BLaER1 (cell line): ENCODE results near the gene OR51E1.

Source experiments
- H3K27ac ChIP-seq: shearing (Covaris generic); formaldehyde crosslinking; 2 replicates; pipeline ENCODE4 v1.8.1; 2022
- H3K27me3 ChIP-seq: shearing (Covaris generic); formaldehyde crosslinking; 2 replicates; pipeline ENCODE4 v1.8.1; 2022
- H3K36me3 ChIP-seq: shearing (Covaris generic); formaldehyde crosslinking; 2 replicates; pipeline ENCODE4 v1.8.1; 2022
- H3K4me1 ChIP-seq: shearing (Covaris generic); formaldehyde crosslinking; 2 replicates; pipeline ENCODE4 v1.8.1; 2022
- H3K4me2 ChIP-seq: shearing (Covaris generic); formaldehyde crosslinking; 2 replicates; pipeline ENCODE4 v1.8.1; 2022
- H3K4me3 ChIP-seq: shearing (Covaris generic); formaldehyde crosslinking; 2 replicates; pipeline ENCODE4 v1.8.1; 2022
- H3K9ac ChIP-seq: shearing (Covaris generic); formaldehyde crosslinking; 2 replicates; pipeline ENCODE4 v1.8.1; 2022
- H3K9me3 ChIP-seq: shearing (Covaris generic); formaldehyde crosslinking; 2 replicates; pipeline ENCODE4 v1.8.1; 2022
- H4K20me1 ChIP-seq: shearing (Covaris generic); formaldehyde crosslinking; 2 replicates; pipeline ENCODE4 v1.8.1; 2022
- Cebpa-rat ChIP-seq: shearing (Covaris generic); IDR thresholded peaks from 2 replicates; pipeline ENCODE4 v1.8.1; 2022

The OR51E1 gene, protein sequence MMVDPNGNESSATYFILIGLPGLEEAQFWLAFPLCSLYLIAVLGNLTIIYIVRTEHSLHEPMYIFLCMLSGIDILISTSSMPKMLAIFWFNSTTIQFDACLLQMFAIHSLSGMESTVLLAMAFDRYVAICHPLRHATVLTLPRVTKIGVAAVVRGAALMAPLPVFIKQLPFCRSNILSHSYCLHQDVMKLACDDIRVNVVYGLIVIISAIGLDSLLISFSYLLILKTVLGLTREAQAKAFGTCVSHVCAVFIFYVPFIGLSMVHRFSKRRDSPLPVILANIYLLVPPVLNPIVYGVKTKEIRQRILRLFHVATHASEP

GRCh38 chr11:4643682-4644081 is at the start of gene OR51E1:
TSS of gene OR51E1 (plus strand) at chr11:4643982. CDS start at chr11:4652527, 8,545 bp downstream.
- Histone ChIP-seq H3K27me3 (no peaks in the 10 kb centered on the region), H3K4me1 (peaks cover 9% of the 10 kb centered on the region; the same call in 1 of the 2 replicates), H3K36me3 (no peaks in the 10 kb centered on the region), H3K27ac (no peak within 1 kb of the TSS), H3K9ac (no peak within 1 kb of the TSS), H3K9me3 (no peaks in the 10 kb centered on the region), H3K4me2 (peak within 1 kb of the TSS; percentile 13; the same call in 1 of the 2 replicates), H3K4me3 (no peak within 1 kb of the TSS), H4K20me1 (no peaks in the 10 kb centered on the region)
- TF ChIP-seq Cebpa-rat: no peak

DNA sequence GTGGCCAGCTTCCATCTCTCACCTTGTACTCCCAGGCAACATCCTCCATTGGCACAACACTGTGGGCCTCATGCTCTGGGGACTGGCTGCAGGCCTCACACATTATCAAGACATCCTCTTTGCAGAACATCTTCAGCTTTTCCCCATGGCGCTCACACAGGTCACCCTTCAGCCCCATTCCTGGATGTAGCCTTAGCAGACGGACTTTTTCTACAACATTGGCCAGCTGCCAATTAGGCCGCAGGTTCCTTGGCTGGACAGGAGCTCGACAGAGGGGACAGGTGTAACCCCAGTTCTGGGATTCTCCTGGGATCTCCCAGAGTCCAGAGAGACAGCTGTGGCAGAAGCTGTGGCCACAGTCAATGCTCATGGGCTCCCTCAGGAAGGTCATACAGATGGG is 38.7 kb upstream of the OR51E1 start:
- no peaks in the 10 kb centered on the region for H3K27me3 ChIP-seq
- H3K36me3 ChIP-seq: peaks cover 53% of the 10 kb centered on the region
- H3K4me3 ChIP-seq: no peak overlapping the region
- H3K4me2 ChIP-seq: no peak overlapping the region
- TF ChIP-seq Cebpa-rat: no peak
- H3K27ac ChIP-seq: no peak overlapping the region
- H4K20me1 ChIP-seq: no peaks in the 10 kb centered on the region
- peaks cover 12% of the 10 kb centered on the region for H3K4me1 ChIP-seq
- H3K9me3 ChIP-seq: no peaks in the 10 kb centered on the region
- no peak overlapping the region for H3K9ac ChIP-seq

GRCh38 chr11:4606231-4607015 is 37.4 kb upstream of the OR51E1 start:
- H3K9me3 ChIP-seq: no peaks in the 10 kb centered on the region
- no peak for TF ChIP-seq Cebpa-rat
- no peak overlapping the region for H3K4me3 ChIP-seq
- H3K36me3 ChIP-seq: peaks cover 39% of the 10 kb centered on the region
- H3K4me2 ChIP-seq: peak overlapping the region; percentile 85
- no peaks in the 10 kb centered on the region for H3K27me3 ChIP-seq
- H3K27ac ChIP-seq: no peak overlapping the region
- peaks cover 18% of the 10 kb centered on the region for H3K4me1 ChIP-seq
- H3K9ac ChIP-seq: no peak overlapping the region
- no peaks in the 10 kb centered on the region for H4K20me1 ChIP-seq

GRCh38 chr11:4607096-4607495 is 36.7 kb upstream of the OR51E1 start:
- H4K20me1 ChIP-seq: no peaks in the 10 kb centered on the region
- H3K27ac ChIP-seq: no peak overlapping the region
- H3K36me3 ChIP-seq: peaks cover 32% of the 10 kb centered on the region
- TF ChIP-seq Cebpa-rat: no peak
- H3K27me3 ChIP-seq: no peaks in the 10 kb centered on the region
- H3K9ac ChIP-seq: peak overlapping the region; percentile 85
- H3K4me1 ChIP-seq: peaks cover 18% of the 10 kb centered on the region
- H3K4me3 ChIP-seq: peak overlapping the region; percentile 86
- no peaks in the 10 kb centered on the region for H3K9me3 ChIP-seq
- peak overlapping the region; percentile 85 for H3K4me2 ChIP-seq

DNA sequence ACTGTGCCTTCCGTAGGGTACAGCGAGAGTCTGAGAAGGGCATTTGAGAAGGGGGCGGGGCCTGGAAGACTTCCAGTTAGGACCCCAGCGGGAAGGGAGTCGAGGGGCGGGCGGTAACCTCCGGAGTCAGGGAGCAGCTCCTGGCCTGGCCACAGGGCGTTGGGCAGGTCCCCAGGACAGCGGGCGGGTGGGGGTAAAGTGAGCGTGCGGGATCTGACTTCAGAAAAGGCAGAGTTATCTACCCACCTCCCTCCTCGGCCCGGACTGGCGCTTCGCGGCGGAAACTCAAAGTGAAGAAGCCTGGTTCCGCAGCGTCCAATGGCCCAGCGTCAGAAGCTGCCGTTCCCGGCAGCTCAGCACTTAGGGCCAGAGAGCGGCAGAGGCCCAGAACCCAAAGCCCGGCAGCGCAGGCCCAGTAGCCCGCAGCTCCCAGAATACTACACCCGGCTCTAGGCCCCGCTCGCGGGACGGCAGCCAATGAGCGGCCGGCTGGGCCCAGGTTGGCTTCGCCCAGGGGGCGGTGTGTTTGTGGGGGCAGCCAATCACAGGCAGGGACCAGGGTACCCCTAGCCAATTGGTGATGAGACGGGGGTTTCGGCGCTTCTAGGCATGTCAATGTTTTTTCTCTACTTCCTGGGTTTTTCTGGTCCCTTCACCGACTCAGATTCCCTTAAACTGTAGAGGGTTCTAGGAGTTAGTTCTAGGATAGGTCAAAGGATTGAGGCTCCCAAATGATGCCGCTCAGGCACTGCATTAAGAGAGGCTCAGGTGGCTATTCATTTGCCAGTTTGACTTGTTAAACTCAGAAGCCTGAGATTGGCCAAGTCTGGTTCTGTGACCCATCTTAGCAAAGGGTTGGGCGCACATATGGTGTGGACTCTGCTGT is 35.8 kb upstream of the OR51E1 start, which contains the start of gene TRIM68:
TRIM68 (minus strand) TSS at position 451 of the 886 bp plus-strand sequence. CDS start 2,727 bp downstream, outside the sequence.
- Histone ChIP-seq H3K36me3 (peaks cover 23% of the 10 kb centered on the region), H3K9me3 (no peaks in the 10 kb centered on the region), H4K20me1 (no peaks in the 10 kb centered on the region), H3K27ac (peak within 1 kb of the TSS; percentile 85), H3K9ac (peak within 1 kb of the TSS; percentile 85), H3K4me2 (peak within 1 kb of the TSS; percentile 85), H3K27me3 (no peaks in the 10 kb centered on the region), H3K4me1 (peaks cover 23% of the 10 kb centered on the region), H3K4me3 (peak within 1 kb of the TSS; percentile 86)
- no peak for TF ChIP-seq Cebpa-rat

DNA sequence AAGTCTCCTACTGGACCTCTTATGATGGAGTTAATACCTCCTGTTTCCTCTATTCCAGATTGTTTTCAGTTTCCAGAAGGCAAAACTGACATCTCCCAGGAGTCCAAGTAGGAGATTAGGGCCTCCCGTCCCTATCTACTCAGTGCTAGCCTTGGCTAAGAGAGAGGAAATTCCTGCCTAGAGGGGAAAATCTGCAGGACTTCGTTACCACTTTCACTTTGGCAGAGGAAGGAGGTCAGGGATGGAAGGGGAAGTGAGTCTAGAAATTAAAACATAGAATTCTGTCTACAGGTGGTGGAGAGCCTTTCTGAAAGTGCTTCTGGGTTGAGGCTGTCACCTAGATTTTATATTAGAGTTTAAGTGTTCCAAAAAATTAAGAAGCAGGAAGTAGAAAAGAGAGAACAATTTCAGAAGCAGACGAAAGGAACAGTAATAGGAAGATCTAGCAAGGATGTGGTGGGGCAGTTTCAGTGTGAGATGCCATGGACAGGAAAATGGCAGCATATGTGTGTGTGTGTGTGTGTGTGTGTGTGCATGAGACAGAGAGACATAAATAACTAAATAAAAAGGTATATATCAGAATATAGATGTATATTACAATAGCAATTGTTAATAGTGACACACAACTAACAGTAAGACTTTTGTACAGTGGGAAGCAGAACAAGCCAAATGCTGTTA is 33.4 kb upstream of the OR51E1 start:
- no peaks in the 10 kb centered on the region for H4K20me1 ChIP-seq
- no peaks in the 10 kb centered on the region for H3K9me3 ChIP-seq
- H3K4me1 ChIP-seq: peaks cover 23% of the 10 kb centered on the region
- peak overlapping the region; percentile 47 for H3K4me2 ChIP-seq
- no peak overlapping the region for H3K9ac ChIP-seq
- no peaks in the 10 kb centered on the region for H3K36me3 ChIP-seq
- TF ChIP-seq Cebpa-rat: no peak
- H3K4me3 ChIP-seq: 0 out of 2 replicates have a peak overlapping the region, but pooled peaks have one; percentile 9
- H3K27me3 ChIP-seq: no peaks in the 10 kb centered on the region
- no peak overlapping the region for H3K27ac ChIP-seq

- Histone ChIP-seq H3K4me2 (no peak overlapping the region), H4K20me1 (no peaks in the 10 kb centered on the region), H3K4me1 (peaks cover 18% of the 10 kb centered on the region), H3K27me3 (no peaks in the 10 kb centered on the region), H3K4me3 (no peak overlapping the region), H3K9me3 (no peaks in the 10 kb centered on the region), H3K27ac (no peak overlapping the region), H3K9ac (no peak overlapping the region), H3K36me3 (no peaks in the 10 kb centered on the region)
- TF ChIP-seq Cebpa-rat: no peak
Observed at GRCh38 chr11:4611986-4612385, 31.8 kb upstream of the OR51E1 start.

DNA sequence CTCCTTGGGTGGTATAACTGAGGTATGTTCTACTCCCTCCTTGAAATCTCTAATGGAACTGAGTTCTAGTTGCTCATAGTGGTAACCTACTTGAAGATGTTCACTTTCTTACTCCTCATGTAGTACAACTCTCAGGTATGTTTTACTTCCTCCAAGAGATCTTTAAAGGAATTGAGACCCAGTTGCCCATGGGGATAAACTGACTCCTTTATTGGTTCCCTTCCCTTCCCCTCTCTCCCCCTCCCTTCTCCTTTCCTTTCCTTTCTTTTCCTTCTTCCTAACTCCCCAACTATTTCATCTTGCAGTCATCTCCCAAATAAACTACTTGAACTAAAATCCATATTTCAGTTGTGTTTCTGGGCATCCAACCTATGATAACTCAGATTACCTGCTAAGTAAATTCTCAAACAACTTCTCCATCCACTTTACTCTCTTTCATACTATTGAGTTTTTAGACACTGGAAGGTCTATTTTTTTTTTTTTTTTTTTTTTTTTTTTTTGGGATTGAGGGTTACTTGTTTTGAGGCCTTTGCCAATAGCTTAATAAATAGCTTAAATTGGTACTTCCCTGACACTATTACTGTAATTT is 27.8 kb upstream of the OR51E1 start:
- Histone ChIP-seq H3K4me2 (no peak overlapping the region), H4K20me1 (no peaks in the 10 kb centered on the region), H3K4me1 (0 out of 2 replicates have a peak, but pooled peaks cover 5% of the 10 kb centered on the region), H3K9me3 (no peaks in the 10 kb centered on the region), H3K36me3 (no peaks in the 10 kb centered on the region), H3K9ac (no peak overlapping the region), H3K27ac (no peak overlapping the region), H3K27me3 (no peaks in the 10 kb centered on the region), H3K4me3 (no peak overlapping the region)
- TF ChIP-seq Cebpa-rat: no peak

DNA sequence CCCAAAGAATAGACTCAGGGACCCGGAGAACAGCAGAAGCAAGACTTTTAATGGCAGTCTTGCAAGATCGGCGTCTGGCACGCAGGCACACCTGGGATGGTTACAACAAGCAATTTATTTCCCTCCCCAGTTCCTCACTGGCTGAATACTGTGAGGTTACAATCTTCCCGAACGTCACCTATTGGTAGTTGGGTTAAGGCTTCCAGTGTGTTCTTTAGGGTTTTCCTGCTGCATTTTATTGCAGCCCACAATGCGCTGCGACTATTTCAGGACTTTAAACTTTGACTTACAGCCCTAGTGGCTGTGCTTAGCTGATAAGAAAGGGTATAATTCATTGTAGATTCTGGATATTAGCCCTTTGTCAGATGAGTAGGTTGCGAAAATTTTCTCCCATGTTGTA is 24.3 kb upstream of the OR51E1 start:
- Histone ChIP-seq H3K36me3 (no peaks in the 10 kb centered on the region), H3K9ac (no peak overlapping the region), H3K9me3 (no peaks in the 10 kb centered on the region), H3K4me1 (no peaks in the 10 kb centered on the region), H3K27me3 (no peaks in the 10 kb centered on the region), H4K20me1 (no peaks in the 10 kb centered on the region), H3K4me3 (no peak overlapping the region), H3K27ac (no peak overlapping the region), H3K4me2 (no peak overlapping the region)
- no peak for TF ChIP-seq Cebpa-rat
